AG09319 (cell line): ENCODE data around the gene PKD1.
A peak's percentile ranks its signal among the peaks of the same experiment; 100 is the strongest.

ENCODE experiments used
- DNase-seq: peaks from one replicate; pipeline ENCODE4 v3.0.0-alpha.2; 2010; ENCODE audit warnings: low read depth; ENCODE audit errors: extremely low read depth
- TF ChIP-seq, protein P1 (sequence below): IDR thresholded peaks from 2 replicates; pipeline ENCODE4 v1.5.1; 2011; ENCODE audit warnings: low read depth, mild to moderate bottlenecking, inconsistent platforms, low read length, moderate library complexity

PKD1 gene

DNA sequence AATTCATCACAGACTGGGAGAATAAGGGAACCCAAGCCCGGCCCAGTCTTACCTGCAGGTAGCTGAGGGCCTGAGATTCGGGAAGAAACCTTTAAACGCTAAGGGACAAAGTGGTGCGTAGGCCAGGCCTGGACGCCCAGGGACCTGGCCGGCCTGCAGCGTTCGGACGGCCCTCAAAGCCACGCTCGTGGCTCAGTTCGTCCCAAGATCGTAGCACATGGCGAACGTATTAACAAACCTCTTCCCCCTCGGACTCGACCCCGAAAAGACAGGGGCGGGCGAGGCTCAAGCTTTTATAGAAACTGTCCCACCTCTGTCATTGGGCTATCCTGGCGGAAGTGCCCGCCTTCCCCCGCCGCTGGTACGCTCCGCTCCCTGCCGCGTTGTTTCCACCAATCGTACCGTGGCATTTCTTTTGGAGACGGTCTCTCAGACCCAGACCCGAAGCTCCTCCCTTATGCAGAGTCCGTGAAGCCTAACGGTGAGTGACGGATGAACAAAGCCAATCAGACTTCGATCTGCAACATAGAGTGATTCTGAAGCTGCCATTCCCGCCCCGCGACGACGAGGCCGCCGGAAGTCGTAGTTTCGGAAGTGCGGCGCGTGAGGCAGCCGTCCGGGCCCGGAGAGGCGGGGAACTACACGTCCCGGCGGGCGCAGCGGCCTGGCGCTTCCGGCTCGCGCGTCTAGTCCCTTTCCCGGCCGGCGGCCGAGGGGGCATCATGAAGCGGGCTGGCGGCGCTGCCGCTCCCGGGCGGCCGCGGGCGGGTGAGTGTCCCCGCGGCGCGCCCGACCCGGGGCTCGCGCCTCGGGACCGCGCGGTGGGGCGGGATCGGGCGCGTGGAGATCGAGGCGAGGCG lies 19.6 kb upstream of the PKD1 start, which contains the start of gene TRAF7:
TSS of gene TRAF7 (plus strand) at position 692 of the 860 bp plus-strand sequence. CDS start 8,139 bp downstream, outside the sequence.
- TF ChIP-seq, protein P1, sequence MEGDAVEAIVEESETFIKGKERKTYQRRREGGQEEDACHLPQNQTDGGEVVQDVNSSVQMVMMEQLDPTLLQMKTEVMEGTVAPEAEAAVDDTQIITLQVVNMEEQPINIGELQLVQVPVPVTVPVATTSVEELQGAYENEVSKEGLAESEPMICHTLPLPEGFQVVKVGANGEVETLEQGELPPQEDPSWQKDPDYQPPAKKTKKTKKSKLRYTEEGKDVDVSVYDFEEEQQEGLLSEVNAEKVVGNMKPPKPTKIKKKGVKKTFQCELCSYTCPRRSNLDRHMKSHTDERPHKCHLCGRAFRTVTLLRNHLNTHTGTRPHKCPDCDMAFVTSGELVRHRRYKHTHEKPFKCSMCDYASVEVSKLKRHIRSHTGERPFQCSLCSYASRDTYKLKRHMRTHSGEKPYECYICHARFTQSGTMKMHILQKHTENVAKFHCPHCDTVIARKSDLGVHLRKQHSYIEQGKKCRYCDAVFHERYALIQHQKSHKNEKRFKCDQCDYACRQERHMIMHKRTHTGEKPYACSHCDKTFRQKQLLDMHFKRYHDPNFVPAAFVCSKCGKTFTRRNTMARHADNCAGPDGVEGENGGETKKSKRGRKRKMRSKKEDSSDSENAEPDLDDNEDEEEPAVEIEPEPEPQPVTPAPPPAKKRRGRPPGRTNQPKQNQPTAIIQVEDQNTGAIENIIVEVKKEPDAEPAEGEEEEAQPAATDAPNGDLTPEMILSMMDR: no peak
- DNase-seq: peak; percentile 100

DNA sequence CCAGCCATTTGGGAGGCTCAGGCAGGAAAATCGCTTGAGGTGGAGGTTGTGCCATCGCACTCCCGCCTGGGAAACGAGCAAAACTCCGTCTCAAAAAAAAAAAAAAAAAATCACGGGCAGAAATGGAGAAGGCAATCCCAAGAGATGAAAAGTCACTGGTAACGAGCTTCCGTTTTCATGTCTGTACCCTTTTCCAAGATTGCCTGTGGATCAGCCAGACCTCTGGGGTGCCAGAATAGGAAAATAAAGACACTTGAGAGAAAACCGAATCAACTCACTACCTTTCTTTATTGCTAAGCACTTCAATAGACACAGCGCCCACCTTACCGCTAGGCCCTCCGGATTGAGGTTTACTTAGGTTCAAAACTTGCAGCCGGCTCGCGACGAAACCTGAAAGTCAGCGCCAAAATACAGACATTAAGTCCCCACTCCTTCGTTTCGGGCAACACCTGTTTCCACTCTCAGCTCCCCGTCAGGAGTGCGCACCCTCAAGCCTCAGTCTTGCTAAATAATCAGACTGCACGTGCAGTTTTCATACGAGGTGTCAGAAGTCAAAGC lies 18.9 kb upstream of the PKD1 start:
- TF ChIP-seq, protein P1: no peak
- DNase-seq: no peak

DNA sequence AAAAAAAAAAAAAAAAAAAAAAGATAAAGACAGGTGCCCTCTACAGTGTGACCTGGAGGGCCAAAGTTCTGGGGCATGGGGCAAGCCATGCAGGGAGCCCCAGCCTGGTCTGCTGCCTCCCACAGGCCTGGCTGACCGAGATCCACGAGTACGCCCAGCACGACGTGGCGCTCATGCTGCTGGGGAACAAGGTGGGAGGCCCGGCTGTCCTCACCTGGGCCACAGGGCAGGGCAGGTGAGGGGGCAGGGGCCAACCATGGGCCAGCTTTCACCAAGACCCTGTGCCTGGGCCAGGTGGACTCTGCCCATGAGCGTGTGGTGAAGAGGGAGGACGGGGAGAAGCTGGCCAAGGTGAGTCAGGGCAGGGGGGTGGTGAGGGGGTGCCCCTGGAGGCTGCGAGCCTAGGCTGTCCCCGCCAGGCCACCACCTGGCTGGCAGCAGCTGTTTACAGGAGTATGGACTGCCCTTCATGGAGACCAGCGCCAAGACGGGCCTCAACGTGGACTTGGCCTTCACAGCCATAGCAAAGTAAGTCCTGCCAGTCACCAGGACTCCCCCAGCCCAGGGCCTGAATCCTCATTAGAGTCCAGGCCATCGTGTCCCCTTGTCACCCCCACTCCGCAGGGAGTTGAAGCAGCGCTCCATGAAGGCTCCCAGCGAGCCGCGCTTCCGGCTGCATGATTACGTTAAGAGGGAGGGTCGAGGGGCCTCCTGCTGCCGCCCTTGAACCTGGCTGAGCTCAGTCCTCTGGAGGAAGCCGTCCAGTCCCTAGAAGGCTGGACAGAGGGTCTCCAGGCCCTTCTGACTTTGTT lies 17.2 kb upstream of the PKD1 start:
- TF ChIP-seq, protein P1: no peak
- DNase-seq: no peak

DNA sequence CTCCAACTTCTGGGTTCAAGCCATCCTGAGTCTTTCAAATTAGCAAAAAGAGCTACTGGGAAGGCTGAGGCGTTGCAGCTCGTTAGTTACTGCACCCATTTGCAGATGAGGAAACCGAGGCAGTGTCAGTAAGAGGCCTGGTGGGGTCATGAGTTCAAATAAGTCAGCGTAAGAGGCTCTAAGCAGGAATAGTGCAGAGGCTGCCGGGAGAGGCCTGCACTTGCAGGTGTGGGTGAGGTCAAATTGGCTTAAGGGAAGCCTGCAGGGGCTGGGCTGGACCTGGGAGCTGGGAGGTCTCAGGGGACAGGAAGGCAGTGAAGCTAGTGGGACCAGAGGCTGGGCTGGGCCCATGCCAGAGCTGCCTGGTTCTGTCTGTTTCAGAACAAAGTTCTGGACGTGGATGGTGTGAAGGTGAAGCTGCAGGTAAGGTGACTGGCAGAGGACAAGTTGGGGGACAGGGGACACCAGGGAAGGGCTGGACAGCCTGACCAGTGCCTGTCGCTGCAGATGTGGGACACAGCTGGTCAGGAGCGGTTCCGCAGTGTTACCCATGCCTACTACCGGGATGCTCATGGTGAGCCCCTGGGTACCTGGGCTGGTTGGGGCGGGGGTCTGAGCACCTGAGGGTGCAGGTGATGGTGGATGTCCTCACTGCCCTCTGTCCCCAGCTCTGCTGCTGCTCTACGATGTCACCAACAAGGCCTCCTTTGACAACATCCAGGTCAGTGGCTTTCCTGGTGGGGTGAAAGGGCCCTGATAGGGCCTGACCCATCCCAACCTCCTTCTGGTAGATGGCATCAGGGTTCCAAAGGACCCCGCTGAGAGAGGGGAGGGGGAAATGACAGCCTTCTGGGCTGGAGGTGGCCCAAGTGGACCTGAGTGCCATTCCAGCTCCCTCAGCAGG lies 15.7 kb upstream of the PKD1 start:
- DNase-seq: no peak

DNA sequence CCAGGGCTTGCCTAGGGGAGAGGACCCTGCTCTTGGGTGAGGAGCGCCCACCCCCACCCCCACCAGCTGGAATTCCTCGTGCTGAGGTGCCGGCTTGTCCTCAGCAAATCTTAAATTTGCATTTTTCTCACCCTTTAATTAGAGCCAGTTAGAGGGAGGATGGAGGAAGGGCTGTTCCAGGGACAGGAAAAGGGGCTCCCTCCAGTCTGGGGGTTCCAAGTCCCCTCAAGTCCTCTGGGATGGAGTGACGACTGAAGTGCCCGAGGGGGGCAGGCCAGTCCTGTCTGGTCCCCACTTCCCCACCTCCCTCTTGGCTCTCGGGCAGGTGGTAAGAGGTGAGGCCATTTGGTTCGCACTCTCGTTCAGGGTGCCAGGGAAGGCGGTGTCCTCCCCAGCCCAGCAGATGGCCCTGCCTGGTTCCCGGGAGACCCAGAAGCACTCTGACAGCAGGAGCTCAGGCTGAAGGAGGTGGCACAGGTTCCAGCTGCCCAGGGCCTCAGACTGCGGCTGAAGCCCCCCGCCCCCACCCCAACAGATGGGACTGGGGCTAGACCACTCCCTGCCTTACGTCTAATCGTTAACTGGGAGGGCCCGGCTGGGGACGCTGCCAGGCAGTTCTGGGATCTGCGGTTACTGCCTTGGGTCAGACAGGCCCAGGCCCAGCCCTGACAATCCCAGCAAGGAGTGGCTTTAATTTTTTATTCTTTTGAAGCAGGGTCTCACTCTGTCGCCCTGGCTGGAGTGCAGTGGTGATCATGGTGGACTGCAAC lies 14.9 kb upstream of the PKD1 start:
- TF ChIP-seq, protein P1: no peak; the same call in none of the 2 replicates
- DNase-seq: no peak

More for the DNA sequence above, 15.7 kb upstream of the PKD1 start:
- TF ChIP-seq, protein P1: no peak

DNA sequence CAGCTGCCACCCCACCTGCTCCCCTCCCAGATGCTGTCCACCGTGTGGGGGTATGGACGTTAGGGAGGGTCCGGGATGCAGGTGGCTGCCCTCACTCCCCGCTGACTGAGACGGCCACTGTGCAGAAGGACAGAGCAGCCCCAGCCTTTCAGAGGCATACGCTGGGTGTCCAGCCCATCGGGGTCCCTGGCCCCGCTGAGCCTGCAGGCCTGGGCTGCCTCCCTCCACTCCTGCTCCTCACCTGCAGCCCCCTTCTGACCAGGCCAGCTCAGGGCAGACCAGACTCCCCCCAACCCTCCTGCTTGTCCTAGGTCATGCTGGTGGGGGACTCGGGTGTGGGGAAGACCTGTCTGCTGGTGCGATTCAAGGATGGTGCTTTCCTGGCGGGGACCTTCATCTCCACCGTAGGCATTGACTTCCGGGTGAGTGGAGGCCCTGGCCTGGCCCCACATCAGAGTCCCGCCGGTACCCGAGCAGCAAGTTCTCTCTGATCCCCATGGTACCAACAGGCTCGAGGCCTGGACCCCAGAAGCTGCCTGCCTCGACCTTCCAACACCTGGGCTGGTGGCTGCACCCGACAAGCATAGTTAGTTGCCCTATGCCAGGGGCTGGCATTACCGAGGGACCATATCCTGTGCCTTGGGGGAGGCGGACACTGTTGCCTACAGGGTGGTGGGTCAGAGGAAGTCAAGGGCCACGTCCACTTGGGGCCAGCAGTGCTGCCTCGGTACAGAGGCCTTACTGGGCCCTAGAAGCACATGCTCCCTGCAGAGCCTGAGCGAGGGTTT lies 14.1 kb upstream of the PKD1 start:
- TF ChIP-seq, protein P1: no peak
- DNase-seq: no peak
